ENCODE results near the gene GPR137.

- TF ChIP-seq CTCF (conservative IDR thresholded peaks at IDR 0.05; ENCODE audit: low read length) (no peak), EZH2phosphoT487 (IDR thresholded peaks at IDR 0.05; ENCODE audit: borderline replicate concordance, low read depth, low read length) (no peak)
These were observed 37.1 kb upstream of the GPR137 start for GRCh38 chr11:64248578-64248977.

All from OCI-LY7 (cell line).